Transverse colon (tissue), 4 donors: ENCODE results near the gene CCDC88C.
"Not testable (repeated sequence)": the region's sequence is repeated elsewhere in the genome, so short reads cannot be mapped to it uniquely, and the experiment has no call there.

Experiments
- POLR2AphosphoS5 ChIP-seq, 3 donors: sonication (generic); formaldehyde crosslinking; IDR thresholded peaks; one replicate each; pipeline ENCODE4 v1.6.1; 2016; ENCODE audit warnings: antibody characterized with exemption in 3 of 3
- TF ChIP-seq, protein P1 (sequence below), 5 experiments: fragments of 200-600 bp in 3 of 5; fragments of 450-650 bp in 2 of 5; sonication (generic) in 3 of 5; IDR thresholded peaks; 1 replicate in 2 of 5; 2 replicates in 3 of 5; pipeline ENCODE4 v1.5.1; 2016 to 2017; ENCODE audit warnings: antibody characterized with exemption in 5 of 5, inconsistent platforms in 3 of 5, mild to moderate bottlenecking in 2 of 5, moderate library complexity in 1 of 5

DNA sequence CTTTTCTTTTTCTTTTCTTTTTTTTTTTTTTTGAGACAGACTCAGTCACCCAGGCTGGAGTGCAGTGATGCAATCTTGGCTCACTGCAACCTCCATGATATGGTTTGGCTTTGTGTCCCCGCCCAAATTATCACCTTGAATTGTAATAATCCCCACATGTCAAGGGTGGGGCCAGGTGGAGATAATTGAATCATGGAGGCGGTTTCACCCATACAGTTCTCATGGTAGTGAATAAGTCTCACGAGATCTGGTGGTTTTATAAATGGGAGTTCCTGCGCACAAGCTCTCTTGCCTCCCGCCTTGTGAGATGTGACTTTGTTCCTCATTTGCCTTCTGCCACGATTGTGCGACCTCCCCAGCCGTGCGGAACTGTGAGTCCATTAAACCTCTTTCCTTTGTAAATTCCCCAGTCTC lies 7.9 kb upstream of the CCDC88C start:
- TF ChIP-seq, protein P1, sequence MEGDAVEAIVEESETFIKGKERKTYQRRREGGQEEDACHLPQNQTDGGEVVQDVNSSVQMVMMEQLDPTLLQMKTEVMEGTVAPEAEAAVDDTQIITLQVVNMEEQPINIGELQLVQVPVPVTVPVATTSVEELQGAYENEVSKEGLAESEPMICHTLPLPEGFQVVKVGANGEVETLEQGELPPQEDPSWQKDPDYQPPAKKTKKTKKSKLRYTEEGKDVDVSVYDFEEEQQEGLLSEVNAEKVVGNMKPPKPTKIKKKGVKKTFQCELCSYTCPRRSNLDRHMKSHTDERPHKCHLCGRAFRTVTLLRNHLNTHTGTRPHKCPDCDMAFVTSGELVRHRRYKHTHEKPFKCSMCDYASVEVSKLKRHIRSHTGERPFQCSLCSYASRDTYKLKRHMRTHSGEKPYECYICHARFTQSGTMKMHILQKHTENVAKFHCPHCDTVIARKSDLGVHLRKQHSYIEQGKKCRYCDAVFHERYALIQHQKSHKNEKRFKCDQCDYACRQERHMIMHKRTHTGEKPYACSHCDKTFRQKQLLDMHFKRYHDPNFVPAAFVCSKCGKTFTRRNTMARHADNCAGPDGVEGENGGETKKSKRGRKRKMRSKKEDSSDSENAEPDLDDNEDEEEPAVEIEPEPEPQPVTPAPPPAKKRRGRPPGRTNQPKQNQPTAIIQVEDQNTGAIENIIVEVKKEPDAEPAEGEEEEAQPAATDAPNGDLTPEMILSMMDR (IDR thresholded peaks at IDR 0.05): not testable (repeated sequence)
- not testable (repeated sequence) for TF ChIP-seq POLR2AphosphoS5 (IDR thresholded peaks at IDR 0.05)
